Neuronal stem cell (in vitro differentiated cells): ENCODE results near the gene COMMD2. TPM values are rescaled to one million over a fixed set of nuclear protein-coding genes. Genes with fewer than 3 reads are reported as not detected.

Source experiments
- DNase-seq: peaks from one replicate; pipeline ENCODE4 v3.0.0-alpha.2; 2013; ENCODE audit warnings: low spot score
- H2AFZ ChIP-seq: one replicate; pipeline ENCODE4 v1.6.1; 2013; ENCODE audit warnings: mild to moderate bottlenecking, low read length, inconsistent platforms
- H2AK5ac ChIP-seq: 2 replicates; pipeline ENCODE4 v1.6.1; 2013; ENCODE audit warnings: low read depth, mild to moderate bottlenecking, inconsistent platforms, low read length, moderate library complexity, mixed read lengths
- H2BK120ac ChIP-seq: 2 replicates; pipeline ENCODE4 v1.6.1; 2013; ENCODE audit warnings: low read depth, mild to moderate bottlenecking, inconsistent platforms, low read length, moderate library complexity, mixed read lengths
- H2BK12ac ChIP-seq: one replicate; pipeline ENCODE4 v1.6.1; 2013; ENCODE audit warnings: low read length, inconsistent platforms
- H2BK15ac ChIP-seq: 2 replicates; pipeline ENCODE4 v1.6.1; 2013; ENCODE audit warnings: mild to moderate bottlenecking, low read length, inconsistent platforms, mixed read lengths
- H2BK5ac ChIP-seq: one replicate; pipeline ENCODE4 v1.6.1; 2013; ENCODE audit warnings: inconsistent platforms, mild to moderate bottlenecking, low read length, moderate library complexity
- H3K14ac ChIP-seq: one replicate; pipeline ENCODE4 v1.6.1; 2013; ENCODE audit warnings: low read length, inconsistent platforms
- H3K18ac ChIP-seq: 2 replicates; pipeline ENCODE4 v1.6.1; 2013; ENCODE audit warnings: low read length, inconsistent platforms
- H3K23ac ChIP-seq: 2 replicates; pipeline ENCODE4 v1.6.1; 2013; ENCODE audit warnings: low read depth, mild to moderate bottlenecking, mixed read lengths, low read length, inconsistent platforms; ENCODE audit not compliant: poor library complexity
- H3K27ac ChIP-seq: replicated peaks from 3 replicates; pipeline ENCODE4 v1.5.1; 2013; ENCODE audit warnings: low read length, inconsistent platforms
- H3K27me3 ChIP-seq, 3 experiments: 2 replicates each; pipeline ENCODE4 v1.6.1; 2013; ENCODE audit warnings: low read length in 3 of 3, mild to moderate bottlenecking in 2 of 3, inconsistent platforms in 1 of 3, low read depth in 1 of 3, mixed read lengths in 1 of 3, moderate library complexity in 1 of 3; ENCODE audit not compliant: control insufficient read depth in 3 of 3, insufficient read depth in 3 of 3
- H3K36me3 ChIP-seq, 2 donors: replicated peaks in 1 of 2; 2 replicates each; pipeline ENCODE4 v1.6.1; 2013; ENCODE audit warnings: low read length in 2 of 2; ENCODE audit not compliant: control insufficient read depth in 2 of 2, insufficient read depth in 2 of 2
- H3K4ac ChIP-seq: 2 replicates; pipeline ENCODE4 v1.6.1; 2013; ENCODE audit warnings: inconsistent platforms, mild to moderate bottlenecking, low read length, moderate library complexity
- H3K4me1 ChIP-seq, 2 donors: 1 replicate in 1 of 2; 2 replicates in 1 of 2; pipeline ENCODE4 v1.6.1; 2013; ENCODE audit warnings: low read length in 2 of 2, low read depth in 1 of 2; ENCODE audit not compliant: control insufficient read depth in 2 of 2, insufficient read depth in 1 of 2
- H3K4me2 ChIP-seq: one replicate; pipeline ENCODE4 v1.6.1; 2013; ENCODE audit warnings: mild to moderate bottlenecking, low read length, inconsistent platforms; ENCODE audit not compliant: insufficient read depth, poor library complexity, severe bottlenecking
- H3K4me3 ChIP-seq, 2 donors: 2 replicates each; pipeline ENCODE4 v1.5.1; 2013; ENCODE audit warnings: low read length in 2 of 2, mild to moderate bottlenecking in 2 of 2, inconsistent platforms in 1 of 2, moderate library complexity in 1 of 2
- H3K79me1 ChIP-seq: one replicate; pipeline ENCODE4 v1.6.1; 2013; ENCODE audit warnings: low read depth, mild to moderate bottlenecking, inconsistent platforms, low read length, moderate library complexity
- H3K9ac ChIP-seq: one replicate; pipeline ENCODE4 v1.6.1; 2013; ENCODE audit warnings: mild to moderate bottlenecking, low read depth, low read length, inconsistent platforms; ENCODE audit not compliant: poor library complexity
- H3K9me3 ChIP-seq, 2 donors: replicated peaks in 1 of 2; 2 replicates each; pipeline versions ENCODE3 to v1.6.1; 2013; ENCODE audit warnings: low read length in 2 of 2, mild to moderate bottlenecking in 2 of 2, inconsistent platforms in 1 of 2, low read depth in 1 of 2, mixed read lengths in 1 of 2, moderate library complexity in 1 of 2; ENCODE audit not compliant: control insufficient read depth in 2 of 2, insufficient read depth in 1 of 2
- H4K8ac ChIP-seq: one replicate; pipeline ENCODE4 v1.6.1; 2013; ENCODE audit warnings: low read depth, mild to moderate bottlenecking, inconsistent platforms, low read length, moderate library complexity
- H4K91ac ChIP-seq: one replicate; pipeline ENCODE4 v1.6.1; 2013; ENCODE audit warnings: low read length, low read depth, mild to moderate bottlenecking, inconsistent platforms; ENCODE audit not compliant: poor library complexity
- WGBS, 2 donors: extraction: QIAGEN DNeasy Blood & Tissue Kit; methylation state at CpG; one replicate each; pipeline ENCODE4 v1.1.7; 2013; ENCODE audit warnings: missing lambda C conversion rate in 2 of 2, mixed read lengths in 1 of 2; ENCODE audit not compliant: insufficient read length in 2 of 2, insufficient replicate concordance in 1 of 2; ENCODE audit errors: extremely low coverage in 2 of 2; 5-methylcytosine and 5-hydroxymethylcytosine counted together
- small RNA-seq: library from polyadenylated mRNA; stranded (forward); fragments of <200 nt; extraction: miRNeasy Mini kit (QIAGEN cat#:217004); gene quantifications from one replicate; pipeline ENCODE3, GENCODE V24; 2013; ENCODE audit not compliant: insufficient read depth

COMMD2 gene

GRCh38 chr3:149701977-149702350, 50.3 kb downstream of the COMMD2 start:
- peaks cover 7 to 12% of the 10 kb centered on the region in 2 donors for H3K9me3 ChIP-seq
- no peak overlapping the region for H3K4me3 ChIP-seq
- no peak overlapping the region for H3K14ac ChIP-seq
- no peak overlapping the region for H4K8ac ChIP-seq
- H2BK12ac ChIP-seq: no peak overlapping the region
- no peak overlapping the region for H3K23ac ChIP-seq
- H3K36me3 ChIP-seq: no peaks in the 10 kb centered on the region
- no peaks in the 10 kb centered on the region for H3K27me3 ChIP-seq
- no peak overlapping the region for H2BK120ac ChIP-seq
- H2BK5ac ChIP-seq: no peak overlapping the region
- no peaks in the 10 kb centered on the region for H3K4me1 ChIP-seq
- no peak overlapping the region for H2AFZ ChIP-seq
- DNase-seq: no peak
- H3K4me2 ChIP-seq: no peak overlapping the region
- no peaks in the 10 kb centered on the region for H3K79me1 ChIP-seq
- no peak overlapping the region for H3K4ac ChIP-seq
- H4K91ac ChIP-seq: no peak overlapping the region
- H3K27ac ChIP-seq: no peak overlapping the region
- H3K9ac ChIP-seq: no peak overlapping the region
- no peak overlapping the region for H2AK5ac ChIP-seq
- WGBS, 2 donors: no CpG with 5 or more reads among the region's 1 CpG
- no peak overlapping the region for H2BK15ac ChIP-seq
- no peak overlapping the region for H3K18ac ChIP-seq

GRCh38 chr3:149701206-149701976, 50.9 kb downstream of the COMMD2 start:
- Histone ChIP-seq H3K4me1 (no peaks in the 10 kb centered on the region), H3K9ac (no peak overlapping the region), H3K79me1 (no peaks in the 10 kb centered on the region), H2BK12ac (no peak overlapping the region), H2BK5ac (no peak overlapping the region), H3K4me3 (no peak overlapping the region), H2BK15ac (no peak overlapping the region), H4K8ac (no peak overlapping the region), H4K91ac (no peak overlapping the region), H3K14ac (no peak overlapping the region), H3K27ac (no peak overlapping the region), H2AFZ (no peak overlapping the region), H3K4ac (no peak overlapping the region), H3K9me3 (peaks cover 7 to 14% of the 10 kb centered on the region in 2 donors), H3K36me3 (no peaks in the 10 kb centered on the region), H3K23ac (no peak overlapping the region), H3K4me2 (no peak overlapping the region), H3K18ac (no peak overlapping the region), H2BK120ac (no peak overlapping the region), H2AK5ac (no peak overlapping the region), H3K27me3 (no peaks in the 10 kb centered on the region)
- no CpG with 5 or more reads among the region's 12 CpGs for WGBS, 2 donors
- no peak for DNase-seq

Small RNAs within 50 kb of the gene (small RNA-seq; reads per million reads assigned to genes)
- not detected for gene RNU6-507P
